Measurements from ENCODE around the gene ZNF575. TPM values are rescaled to one million over a fixed set of nuclear protein-coding genes. Genes with fewer than 3 reads are reported as not detected.

ZNF575 gene
- total RNA-seq, 1 experiment from 2014 or later, result not detected

- Histone ChIP-seq H3K79me2 (ENCODE audit: insufficient read depth, low read length) (no peaks in the 10 kb centered on the region), H3K4me2 (ENCODE audit: insufficient read depth, insufficient read length, low read length) (no peak overlapping the region), H2BK15ac (ENCODE audit: low read depth, low read length) (no peak overlapping the region), H3T11ph (ENCODE audit: low read length) (no peak overlapping the region), H3K23me2 (ENCODE audit: insufficient read length, low read depth, low read length, poor library complexity, severe bottlenecking) (no peaks in the 10 kb centered on the region), H3K23ac (ENCODE audit: insufficient read length, low read depth, low read length) (no peak overlapping the region), H2BK20ac (ENCODE audit: low read depth, low read length, poor library complexity, severe bottlenecking) (no peak overlapping the region), H4K20me1 (ENCODE audit: control insufficient read depth, insufficient read depth, insufficient read length) (no peaks in the 10 kb centered on the region), H3K56ac (ENCODE audit: insufficient read length, low read depth, low read length) (no peak overlapping the region), H2BK12ac (ENCODE audit: insufficient read length, low read depth, low read length) (no peak overlapping the region), H4K91ac (ENCODE audit: insufficient read length, low read depth, low read length) (no peak overlapping the region), H2BK120ac (ENCODE audit: low read depth, low read length, poor library complexity, severe bottlenecking) (no peak overlapping the region), H3K18ac (ENCODE audit: insufficient read length, low read depth, low read length) (no peak overlapping the region), H3K4ac (ENCODE audit: low read depth, low read length) (no peak overlapping the region), H3K27ac (ENCODE audit: insufficient read length, low read depth, low read length) (no peak overlapping the region), H2AK5ac (ENCODE audit: insufficient read length, low read length) (no peak overlapping the region), H3K27me3 (ENCODE audit: insufficient read depth, low read length) (no peaks in the 10 kb centered on the region), H4K8ac (replicated peaks; ENCODE audit: insufficient read length, low read depth, low read length) (no peak overlapping the region), H3K4me1 (ENCODE audit: insufficient read depth, low read length) (no peaks in the 10 kb centered on the region), H2BK5ac (ENCODE audit: insufficient read length, low read length) (no peak overlapping the region), H3K79me1 (ENCODE audit: insufficient read depth, low read depth, low read length, poor library complexity, severe bottlenecking) (no peaks in the 10 kb centered on the region), H3K9ac (ENCODE audit: extremely low read depth, insufficient read length, low read length) (no peak overlapping the region), H2AFZ (ENCODE audit: low read length) (no peak overlapping the region), H4K5ac (ENCODE audit: insufficient read length, low read depth, low read length) (no peak overlapping the region), H3K9me3 (ENCODE audit: control insufficient read depth, low read depth, low read length) (no peaks in the 10 kb centered on the region), H3K14ac (ENCODE audit: insufficient read depth, low read length) (no peak overlapping the region)
- no peak overlapping the region for H3K27ac Mint-ChIP-seq
- WGBS (ENCODE audit: extremely low coverage, insufficient read length, low lambda C conversion rate), result no CpG with 5 or more reads among the region's 4 CpGs
- 0 out of 5 replicates have a peak, but pooled peaks cover 0 to 2% of the 10 kb centered on the region in 2 experiments for H3K9me3 Mint-ChIP-seq
- peaks cover 7 to 11% of the 10 kb centered on the region in 2 experiments for H3K4me1 Mint-ChIP-seq
- no peak overlapping the region for H3K4me3 Mint-ChIP-seq
- TF ChIP-seq CTCF (conservative IDR thresholded peaks at IDR 0.05), result no peak
- no peak for DNase-seq
- peaks cover 15 to 60% (median 51%) of the 10 kb centered on the region in 3 experiments; a peak in 6 of 7 replicates for H3K36me3 Mint-ChIP-seq (ENCODE audit: insufficient read depth in 1 of 3, low read depth in 3 of 3)
- H3K27me3 Mint-ChIP-seq (ENCODE audit: low read depth), result no peaks in the 10 kb centered on the region
Observed at GRCh38 chr19:43553656-43554055, 20.7 kb downstream of the ZNF575 start.
